HPDE6-E6E7 (cell line): ENCODE measurements around the gene STOML2.

Experiments used
- DNase-seq: peaks from one replicate; pipeline ENCODE4 v3.0.0; 2011; ENCODE audit warnings: missing footprints; ENCODE audit errors: extremely low spot score

STOML2 gene

DNA sequence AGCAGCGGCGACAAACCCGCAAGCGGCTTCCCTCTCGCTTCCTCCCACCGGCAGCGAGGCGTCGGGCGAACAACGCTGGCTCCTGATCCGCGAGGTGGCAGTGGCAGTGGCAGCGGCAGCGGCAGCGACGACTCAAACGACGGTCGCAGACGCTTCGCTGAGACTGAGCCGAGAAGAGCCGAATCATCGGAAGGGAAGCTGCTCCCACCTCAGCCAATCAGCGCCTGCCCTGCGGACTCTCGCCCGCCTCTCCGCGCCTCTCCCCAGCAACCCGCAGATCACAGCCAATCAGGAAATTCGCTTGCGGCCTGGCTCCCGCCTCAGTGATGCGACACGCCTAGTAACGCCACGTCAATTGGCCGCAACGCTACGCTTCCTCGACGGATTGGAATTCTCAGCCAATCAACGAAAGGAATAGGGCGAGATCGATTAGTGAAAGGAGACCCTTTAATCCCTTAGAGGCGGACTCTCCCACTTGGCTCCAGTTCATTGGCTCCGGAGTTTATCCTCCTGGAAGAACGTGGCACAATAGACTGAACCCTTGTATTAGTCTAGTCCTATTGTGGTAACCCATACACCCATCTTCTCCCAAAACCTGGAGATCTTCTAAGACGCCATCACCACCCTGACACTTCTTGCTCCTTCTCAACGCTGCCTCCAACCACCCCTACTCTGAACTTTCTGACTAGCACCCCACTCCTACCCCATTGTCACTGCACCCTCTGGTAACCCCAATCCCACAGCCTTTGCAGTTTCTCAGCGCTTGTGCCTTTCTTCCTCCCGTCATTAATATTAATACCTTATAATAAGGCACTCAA lies 30.3 kb downstream of the STOML2 start, which contains the start of gene VCP:
Gene VCP, minus strand, starts transcription at position 165 of the 818 bp plus-strand sequence. CDS start 272 bp downstream, outside the sequence.
- DNase-seq: peak; percentile 100

DNA sequence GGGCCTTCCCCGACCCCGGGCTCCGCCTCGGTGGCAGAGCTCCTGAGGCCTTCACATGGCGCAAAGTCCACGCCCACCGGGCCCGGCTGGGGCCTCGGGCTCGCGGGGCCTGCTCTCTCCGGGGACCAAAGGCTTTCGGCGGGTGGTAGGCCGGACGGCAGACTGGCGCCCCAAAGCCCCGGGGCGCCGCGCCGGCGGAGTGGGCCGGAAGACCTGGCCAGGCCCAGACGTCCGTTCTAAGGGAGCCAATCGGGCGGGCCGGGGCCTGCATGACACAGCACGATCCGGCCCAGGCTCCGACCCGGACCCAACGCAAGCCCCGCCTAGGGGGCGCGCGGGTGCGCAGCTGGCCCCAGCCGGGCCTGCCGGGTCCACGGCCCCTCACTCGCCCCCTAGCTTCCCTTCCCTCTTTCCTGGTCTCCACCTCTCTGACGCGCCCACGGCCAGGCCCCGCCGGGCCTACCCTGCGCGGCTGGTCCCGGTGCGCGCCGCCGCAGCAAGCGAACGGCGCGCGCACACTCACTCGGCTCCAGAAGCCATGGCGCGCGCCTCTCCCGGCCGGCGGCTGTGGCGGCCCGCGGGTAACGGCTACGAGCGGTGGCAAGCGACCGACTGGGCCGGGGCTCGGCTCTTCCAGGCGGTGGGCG lies 31.0 kb downstream of the STOML2 start:
- DNase-seq: peak; percentile 75

DNA sequence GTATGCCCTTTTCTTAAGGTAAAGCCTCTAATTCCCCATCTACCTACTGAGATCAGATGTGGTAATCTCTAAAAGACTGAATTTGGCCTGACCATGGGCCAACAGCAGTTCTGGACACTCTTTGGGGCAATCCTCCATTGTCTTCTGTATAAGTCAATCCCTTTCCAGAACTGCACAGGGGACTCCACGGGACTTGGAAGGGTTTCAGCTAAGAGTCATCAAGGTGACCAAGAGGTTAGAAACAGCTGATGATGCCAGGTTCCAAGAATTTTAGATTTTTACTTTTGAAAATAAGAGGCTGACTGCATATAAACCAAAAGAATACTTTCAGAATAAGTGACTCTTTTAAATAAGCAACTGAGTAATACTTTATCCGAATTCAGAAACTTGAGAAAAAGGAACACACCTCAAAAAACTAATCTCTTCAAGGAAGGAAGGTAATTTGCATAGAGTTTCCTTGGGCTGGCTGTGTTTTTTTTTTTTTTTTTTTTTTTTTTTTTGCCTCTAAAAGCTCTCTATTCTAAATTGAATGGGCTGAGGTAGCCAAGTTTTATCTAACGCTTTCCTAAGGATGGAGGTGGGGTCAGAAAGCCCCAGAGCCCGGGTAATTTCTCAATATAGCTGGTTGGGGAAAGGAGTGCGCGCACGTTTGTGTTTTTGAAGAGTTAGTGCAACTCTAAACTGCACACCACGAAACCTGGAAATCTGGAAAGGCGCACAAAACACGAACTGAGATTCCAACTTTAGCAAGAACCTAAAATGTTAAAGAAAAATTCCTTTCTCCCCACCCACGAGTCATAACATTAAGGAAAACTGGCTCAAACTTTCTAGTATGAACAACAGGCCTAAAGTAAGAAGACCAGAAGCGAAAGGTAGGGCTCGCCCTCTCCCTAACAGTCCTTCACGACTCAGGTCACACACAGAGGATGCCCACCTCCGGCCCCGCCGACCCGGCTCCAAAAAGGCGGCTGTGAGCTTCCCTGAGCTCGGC lies 31.8 kb downstream of the STOML2 start:
- no peak for DNase-seq

DNA sequence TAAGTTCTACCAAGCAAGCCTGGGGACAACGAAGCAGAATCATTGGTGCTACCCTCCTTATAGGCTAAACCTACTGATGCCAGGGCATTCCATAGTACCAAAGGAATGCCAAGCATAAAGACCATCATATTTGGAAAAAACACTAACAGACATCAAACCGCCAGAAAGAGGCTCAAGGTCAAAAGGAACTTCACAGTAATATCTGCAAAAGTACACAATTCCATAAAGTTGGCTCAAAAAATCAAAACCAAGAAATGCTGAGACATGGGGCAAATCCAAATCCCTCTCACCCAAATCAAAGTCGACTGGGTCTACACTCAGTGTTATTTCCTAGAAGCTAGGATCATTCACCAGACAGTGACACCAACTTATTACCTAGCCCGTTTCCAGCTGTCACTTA lies 33.9 kb downstream of the STOML2 start:
- no peak for DNase-seq

DNA sequence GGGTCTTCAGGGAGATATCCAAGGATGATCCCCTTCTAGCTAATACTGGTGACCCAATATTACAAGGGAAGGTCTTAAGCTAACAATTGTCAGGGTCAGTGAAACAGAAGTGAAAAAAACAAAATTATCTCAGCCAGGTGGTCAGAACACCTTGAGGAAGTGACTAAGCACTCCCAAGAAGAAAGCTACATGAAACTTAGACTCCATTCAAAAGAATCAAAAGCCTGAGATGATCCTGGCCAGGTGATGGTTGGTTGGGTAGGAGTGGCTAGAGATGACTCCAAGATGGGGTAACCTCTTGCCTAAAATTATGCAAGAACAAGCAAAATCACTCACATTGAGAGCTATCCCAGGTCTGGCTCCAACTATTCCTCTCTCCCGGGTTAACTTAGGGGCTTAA lies 35.9 kb downstream of the STOML2 start:
- no peak for DNase-seq

DNA sequence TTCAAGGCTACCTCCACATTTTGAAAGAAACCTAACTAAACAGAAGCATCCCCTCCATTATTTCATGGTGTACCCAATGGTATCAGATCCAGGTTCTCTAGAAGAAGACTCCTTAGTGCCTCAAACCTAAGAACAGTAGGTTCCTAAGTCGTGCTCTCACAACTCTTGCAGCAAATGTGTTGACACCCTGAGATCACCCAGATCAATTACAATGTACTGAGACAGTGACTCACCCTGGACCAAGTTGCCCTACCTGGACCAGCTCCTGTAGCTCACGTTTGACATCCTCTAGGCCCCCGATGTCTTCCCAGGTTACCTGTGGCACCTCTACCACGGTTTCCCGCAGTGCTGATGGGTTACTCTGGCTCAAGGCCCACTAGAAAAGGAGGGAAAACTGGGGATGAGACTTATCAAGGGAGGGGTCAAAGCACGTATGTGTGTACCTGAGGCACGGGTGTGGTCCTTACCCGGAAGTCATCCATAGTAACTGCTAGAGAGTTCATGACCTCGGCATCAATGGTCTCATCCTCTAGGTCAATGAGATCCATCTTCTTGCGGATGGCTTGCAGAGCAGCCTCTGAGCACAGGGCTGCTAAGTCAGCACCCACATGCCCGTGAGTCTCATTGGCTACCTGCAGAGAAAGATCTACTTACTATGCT lies 42.3 kb downstream of the STOML2 start:
- no peak for DNase-seq

DNA sequence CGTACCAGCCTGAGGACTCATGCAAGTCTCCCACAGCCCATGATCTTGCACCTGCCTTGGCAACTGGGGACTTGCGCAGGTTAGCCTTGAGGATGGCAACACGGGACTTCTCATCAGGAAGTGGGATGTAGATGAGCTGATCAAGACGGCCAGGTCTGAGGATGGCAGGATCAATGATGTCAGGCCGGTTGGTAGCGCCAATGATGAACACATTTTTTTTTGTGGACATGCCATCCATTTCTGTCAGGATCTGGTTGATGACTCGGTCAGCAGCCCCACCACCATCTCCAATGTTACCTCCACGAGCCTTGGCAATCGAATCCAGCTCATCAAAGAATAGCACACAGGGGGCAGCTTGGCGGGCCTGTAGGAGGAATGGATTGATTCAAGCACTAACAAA lies 43.5 kb downstream of the STOML2 start:
- DNase-seq: no peak

DNA sequence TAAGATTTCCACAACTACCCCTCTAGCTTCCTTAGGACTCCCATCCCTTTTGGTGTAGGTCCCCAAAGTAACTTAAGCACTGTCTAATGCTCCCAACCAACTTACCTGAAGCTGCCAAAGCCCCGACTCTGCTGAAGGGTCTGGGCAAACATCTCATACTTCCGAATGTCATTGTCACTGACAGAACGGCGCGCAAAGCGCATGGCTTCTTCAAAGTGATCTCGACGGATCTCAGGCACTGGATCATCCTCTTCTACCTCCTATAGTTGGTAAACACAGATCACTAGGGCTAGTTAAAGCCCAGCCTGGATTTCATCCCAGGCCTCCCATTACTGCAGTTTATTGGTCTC lies 45.7 kb downstream of the STOML2 start:
- no peak for DNase-seq

DNA sequence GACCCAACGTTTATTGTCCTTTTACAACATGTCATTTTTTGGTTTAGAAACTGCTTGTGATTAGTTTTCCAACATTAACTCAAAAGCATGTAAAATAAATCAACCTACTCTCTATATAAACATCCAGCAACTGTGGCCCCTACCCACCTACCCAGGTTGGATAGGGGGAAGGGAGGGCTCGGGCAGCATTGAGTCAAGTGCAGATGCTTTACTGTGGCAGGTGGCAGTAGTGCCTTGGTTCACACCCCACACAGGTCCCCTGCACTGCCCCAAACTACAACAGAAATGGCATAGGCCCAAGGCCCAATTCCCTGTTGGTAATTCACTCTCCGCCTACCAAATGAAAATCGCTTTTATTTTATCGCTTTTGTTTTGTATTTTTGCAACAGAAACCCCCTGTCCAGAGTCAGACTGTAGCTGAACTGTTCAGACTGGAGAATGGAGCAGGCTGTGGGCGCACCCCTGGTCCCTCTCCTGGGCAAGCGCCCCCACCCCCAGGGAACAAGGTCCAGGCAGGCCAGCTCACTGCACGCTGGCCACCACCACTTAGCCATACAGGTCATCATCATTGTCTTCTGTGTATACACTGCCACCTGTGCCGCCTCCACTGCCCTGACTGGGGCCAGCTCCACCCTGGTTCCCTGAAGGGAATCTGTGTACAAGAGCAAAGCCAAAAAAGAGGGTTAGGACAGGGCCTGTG lies 46.2 kb downstream of the STOML2 start:
- no peak for DNase-seq

DNA sequence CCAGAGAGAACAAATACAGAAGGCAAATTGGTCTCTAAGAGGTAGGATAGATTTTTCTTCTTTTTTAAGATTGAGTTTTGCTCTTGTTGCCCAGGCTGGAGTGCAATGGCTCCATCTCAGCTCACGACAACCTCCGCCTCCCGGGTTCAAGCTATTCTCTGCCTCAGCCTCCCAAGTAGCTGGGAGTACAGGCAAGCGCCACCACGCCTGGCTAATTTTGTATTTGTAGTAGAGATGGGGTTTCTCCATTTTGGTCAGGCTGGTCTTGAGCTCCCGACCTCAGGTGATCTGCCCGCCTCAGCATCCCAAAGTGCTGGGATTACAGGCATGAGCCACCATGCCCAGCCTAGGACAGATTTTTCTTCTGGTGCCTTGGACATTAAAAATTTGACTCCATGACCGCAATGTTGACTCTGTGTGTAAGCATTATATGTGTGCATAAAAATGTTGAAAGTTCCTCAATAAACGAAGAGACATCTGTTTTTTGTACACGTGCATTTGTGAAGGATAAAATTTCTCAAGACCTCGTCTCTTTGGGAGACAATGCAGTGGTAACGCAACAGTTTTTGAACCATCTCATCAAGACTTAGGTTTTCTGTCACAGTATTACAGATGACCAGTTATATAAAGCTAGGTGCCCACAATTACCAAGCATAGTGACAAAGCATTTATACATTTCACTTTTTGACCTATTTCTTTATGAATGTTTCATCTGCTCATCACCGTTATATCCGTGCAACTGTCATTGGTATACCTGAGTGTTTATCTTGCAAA lies 47.9 kb downstream of the STOML2 start:
- no peak for DNase-seq

DNA sequence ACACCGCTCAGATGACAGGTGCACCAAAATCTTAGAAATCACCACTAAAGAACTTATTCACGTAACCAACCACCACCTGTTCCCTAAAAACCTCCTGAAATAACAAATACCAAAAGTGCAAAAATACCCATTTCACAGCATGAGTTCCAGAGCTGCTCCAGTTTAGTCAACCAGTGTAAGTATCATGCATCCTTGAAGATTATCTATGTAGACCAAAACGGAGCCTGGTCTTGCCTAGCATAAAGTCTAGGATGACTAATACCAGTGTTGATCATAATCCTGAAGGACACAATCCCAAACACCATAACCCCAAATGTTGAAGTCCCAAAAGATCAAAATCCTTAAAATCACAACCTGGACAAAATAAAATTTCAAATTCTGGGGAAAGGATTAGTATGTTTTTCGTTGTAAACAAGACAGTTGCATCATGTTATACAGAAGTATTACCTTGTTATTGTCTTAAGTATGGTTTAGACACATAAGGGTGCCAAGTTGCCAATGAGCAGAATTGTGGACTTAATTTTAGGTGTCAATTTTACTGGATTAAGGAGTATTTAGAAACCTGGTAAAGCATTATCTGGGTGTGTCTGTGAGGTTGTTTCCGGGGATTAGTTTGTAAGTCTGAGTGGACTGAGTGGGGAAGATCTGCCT lies 48.6 kb downstream of the STOML2 start:
- no peak for DNase-seq

DNA sequence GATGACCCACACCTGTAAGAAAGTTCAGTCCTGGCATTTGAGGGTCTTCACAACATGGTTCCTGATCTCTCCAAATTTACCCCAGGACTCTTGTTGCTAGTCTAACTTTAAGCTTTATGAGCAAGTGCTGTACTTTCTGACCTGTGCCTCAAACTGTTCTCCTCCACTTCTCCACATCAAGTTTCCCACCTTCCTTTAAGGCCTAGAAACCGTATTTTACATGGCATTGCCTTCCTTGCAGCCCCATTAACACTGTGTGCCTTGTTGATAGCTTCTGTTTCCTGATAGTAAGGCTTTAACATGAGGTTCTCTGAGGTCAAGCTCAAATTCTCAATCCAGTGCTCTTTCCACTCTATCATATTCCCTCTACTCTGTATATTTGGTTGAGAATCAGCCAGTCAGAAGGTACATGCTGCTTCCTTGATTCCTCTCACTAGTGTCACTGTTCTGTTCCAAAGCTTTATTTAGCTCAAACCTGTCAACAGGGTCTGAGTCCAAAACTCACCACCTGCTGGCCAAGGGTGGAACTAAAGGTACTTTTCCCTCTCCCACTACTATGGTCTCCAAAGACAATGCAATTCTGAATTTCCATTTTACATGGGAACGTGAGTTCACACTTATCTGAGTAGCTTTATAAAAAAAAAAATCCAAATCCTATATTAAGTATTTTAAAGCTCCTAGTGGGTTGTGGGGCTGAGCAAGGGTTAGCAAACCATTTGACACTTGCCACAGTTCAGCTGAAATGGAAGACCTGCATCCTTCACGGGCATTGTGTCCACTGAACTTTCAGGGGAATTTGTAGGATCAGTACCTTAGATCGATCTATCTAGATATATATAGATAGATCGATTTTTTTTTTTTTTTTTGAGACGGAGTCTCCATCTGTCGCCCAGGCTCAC lies 51.6 kb downstream of the STOML2 start:
- peak; percentile 32 for DNase-seq
